GM12874 (cell line): Measurements from ENCODE around the gene PEX11B.

Source experiments
- TF ChIP-seq, protein P1 (sequence below): IDR thresholded peaks from 2 replicates; pipeline ENCODE4 v1.5.1; 2011; ENCODE audit warnings: low read depth, mild to moderate bottlenecking, control low read depth, low read length, moderate library complexity; ENCODE audit not compliant: insufficient read depth

PEX11B gene

DNA sequence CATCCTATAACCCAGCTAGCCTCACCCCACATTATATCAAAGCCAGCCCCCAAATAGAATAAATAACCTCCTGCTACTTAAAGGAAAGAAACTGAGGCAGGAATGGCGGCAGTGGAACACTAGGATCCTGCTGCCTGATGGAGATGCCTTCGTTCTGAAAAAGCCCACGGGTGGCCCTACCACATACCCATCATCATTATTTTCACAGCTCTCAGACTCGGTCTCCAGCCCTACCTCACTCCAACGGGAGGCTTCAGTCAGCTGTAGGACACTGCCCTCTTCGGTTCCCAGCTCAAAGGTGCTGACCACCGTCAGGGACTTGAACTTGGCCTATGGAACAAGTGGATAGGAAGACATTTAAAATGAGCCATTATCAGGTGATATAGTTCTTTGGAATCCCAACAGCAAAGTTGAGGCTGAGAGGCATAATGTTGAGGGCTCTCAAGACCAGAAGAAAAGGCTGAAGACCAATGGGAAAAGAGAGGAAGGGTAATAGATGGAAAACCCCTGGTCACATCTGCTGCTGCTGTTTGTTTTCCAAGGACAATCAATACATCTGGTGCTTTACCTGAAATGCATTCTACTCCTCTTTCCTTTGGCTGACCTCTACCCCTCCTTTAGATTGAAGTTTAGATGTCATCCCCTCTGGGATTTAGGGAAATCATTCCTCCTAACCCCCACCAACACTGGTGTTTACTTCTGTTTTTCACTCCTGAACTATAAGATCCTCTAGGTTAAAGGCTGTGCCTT lies 25.0 kb downstream of the PEX11B start:
- TF ChIP-seq, protein P1, sequence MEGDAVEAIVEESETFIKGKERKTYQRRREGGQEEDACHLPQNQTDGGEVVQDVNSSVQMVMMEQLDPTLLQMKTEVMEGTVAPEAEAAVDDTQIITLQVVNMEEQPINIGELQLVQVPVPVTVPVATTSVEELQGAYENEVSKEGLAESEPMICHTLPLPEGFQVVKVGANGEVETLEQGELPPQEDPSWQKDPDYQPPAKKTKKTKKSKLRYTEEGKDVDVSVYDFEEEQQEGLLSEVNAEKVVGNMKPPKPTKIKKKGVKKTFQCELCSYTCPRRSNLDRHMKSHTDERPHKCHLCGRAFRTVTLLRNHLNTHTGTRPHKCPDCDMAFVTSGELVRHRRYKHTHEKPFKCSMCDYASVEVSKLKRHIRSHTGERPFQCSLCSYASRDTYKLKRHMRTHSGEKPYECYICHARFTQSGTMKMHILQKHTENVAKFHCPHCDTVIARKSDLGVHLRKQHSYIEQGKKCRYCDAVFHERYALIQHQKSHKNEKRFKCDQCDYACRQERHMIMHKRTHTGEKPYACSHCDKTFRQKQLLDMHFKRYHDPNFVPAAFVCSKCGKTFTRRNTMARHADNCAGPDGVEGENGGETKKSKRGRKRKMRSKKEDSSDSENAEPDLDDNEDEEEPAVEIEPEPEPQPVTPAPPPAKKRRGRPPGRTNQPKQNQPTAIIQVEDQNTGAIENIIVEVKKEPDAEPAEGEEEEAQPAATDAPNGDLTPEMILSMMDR, result no peak

DNA sequence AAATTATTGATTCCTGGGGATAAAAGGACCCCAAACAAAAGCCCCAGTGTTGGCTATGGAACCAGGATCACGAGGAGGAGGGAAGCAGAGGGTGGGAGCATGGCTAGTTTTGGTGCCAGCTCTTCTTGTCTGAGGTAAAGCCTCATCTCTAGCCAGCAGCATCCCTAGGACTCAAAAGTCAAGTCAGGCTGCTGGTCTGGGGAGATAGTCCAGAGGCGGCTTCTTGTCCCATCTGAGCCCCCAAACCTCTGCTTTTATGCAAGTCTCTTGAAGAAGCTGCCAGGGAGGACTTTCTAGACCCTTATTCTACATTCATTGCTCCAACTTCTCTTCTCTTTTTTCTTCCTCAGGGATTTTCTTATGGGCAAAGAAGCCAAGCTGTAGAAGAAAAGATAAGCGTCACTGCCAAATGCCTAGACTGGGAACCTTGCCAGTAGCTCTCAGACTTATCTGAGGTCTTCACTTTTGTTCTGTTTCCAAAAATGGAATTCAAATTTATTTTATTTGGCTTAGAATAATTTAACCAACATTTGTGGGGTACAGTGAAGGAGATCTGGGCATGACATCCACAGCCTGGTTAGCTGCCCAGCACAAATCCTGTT lies 25.9 kb downstream of the PEX11B start:
- TF ChIP-seq, protein P1, result no peak

- TF ChIP-seq, protein P1, result peak; percentile 84
These were observed 26.7 kb downstream of the PEX11B start for GRCh38 chr1:145891587-145892485.

DNA sequence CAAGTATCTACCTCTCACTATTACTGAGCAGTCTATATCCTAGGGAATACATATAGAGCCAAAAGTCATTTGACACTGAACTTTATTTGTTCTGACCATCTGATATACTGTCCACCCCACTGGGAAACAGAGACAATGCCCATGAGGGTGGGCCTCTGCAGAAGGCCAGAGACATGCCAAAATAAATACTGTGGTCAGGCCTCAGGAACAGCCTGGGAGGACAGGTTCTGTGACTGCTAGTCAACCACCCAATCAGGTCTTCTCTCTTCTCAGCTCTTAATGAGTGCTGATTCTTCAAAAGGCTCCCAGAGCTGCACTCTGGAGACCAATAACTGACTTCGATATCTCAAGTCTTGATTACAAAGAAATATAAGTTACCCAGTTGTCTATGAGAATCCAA lies 27.4 kb downstream of the PEX11B start:
- TF ChIP-seq, protein P1, result no peak

GRCh38 chr1:145889722-145890121 lies 28.8 kb downstream of the PEX11B start:
- TF ChIP-seq, protein P1, result no peak

DNA sequence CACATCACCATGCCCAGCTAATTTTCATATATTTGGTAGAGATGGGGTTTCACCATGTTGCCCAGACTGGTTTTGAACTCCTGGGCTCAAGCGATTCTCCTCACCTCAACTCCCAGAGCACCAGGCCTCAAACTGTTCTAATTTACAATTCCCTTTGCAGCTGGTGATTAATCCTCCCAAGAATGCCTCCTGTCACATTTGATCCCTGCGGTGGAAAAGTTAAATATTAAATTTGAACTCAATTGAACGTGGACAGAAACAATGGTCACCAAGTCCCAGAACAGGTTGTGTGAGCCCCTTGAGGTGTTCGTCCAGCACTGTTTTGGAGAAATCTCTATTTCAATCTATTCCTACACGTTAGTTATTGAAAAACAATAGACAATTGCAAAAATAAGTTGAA lies 30.9 kb downstream of the PEX11B start:
- TF ChIP-seq, protein P1, result no peak

DNA sequence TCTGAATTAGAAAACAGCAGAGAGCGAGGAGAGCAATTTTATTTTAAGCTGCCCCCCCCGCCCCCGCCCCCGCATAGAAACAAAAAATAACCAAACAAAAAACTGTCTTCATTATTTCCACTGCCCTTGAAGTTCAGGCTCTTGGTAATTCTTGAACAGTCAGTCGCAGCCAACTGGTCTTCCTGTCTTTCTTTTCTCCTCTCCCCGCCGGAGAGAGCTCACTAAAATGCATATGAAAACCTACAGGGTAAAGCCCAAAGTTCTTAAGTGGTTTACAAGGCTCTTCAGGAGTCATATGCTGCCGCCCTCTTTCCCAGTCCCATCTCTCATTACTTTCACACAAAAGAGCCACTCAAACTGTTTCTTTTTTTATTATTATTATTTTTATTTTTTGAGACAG lies 31.7 kb downstream of the PEX11B start:
- TF ChIP-seq, protein P1, result no peak
